ENCODE results near the gene FOXP3. TPM values are rescaled to one million over a fixed set of nuclear protein-coding genes. Genes with fewer than 3 reads are reported as not detected.

FOXP3 gene
- total RNA-seq, 1 experiment from 2014 or later = 0.68 TPM

GRCh38 chrX:49270249-49270921, 5.9 kb upstream of the FOXP3 start:
- H3K9me3 Mint-ChIP-seq = peaks cover 71 to 72% of the 10 kb centered on the region in 2 experiments
- peak overlapping the region; percentile 54 to 67 for H3K4me3 Mint-ChIP-seq
- H4K5ac ChIP-seq (ENCODE audit: insufficient read length, low read depth, low read length) = no peak overlapping the region
- H2BK120ac ChIP-seq (ENCODE audit: low read depth, low read length, poor library complexity, severe bottlenecking) = no peak overlapping the region
- no peak overlapping the region for H3K27ac Mint-ChIP-seq
- peaks cover 14 to 21% of the 10 kb centered on the region in 2 experiments for H3K4me1 Mint-ChIP-seq
- H3K9me3 ChIP-seq (ENCODE audit: control insufficient read depth, low read depth, low read length) = peaks cover 29% of the 10 kb centered on the region
- peak overlapping the region; percentile 29 for H3K4me2 ChIP-seq (ENCODE audit: insufficient read depth, insufficient read length, low read length)
- H2AK5ac ChIP-seq (ENCODE audit: insufficient read length, low read length) = no peak overlapping the region
- no peak overlapping the region for H3K27ac ChIP-seq (ENCODE audit: insufficient read length, low read depth, low read length)
- H3K23ac ChIP-seq (ENCODE audit: insufficient read length, low read depth, low read length) = no peak overlapping the region
- H3K79me2 ChIP-seq (ENCODE audit: insufficient read depth, low read length) = 0 out of 2 replicates have a peak, but pooled peaks cover 4% of the 10 kb centered on the region
- H3K27me3 ChIP-seq (ENCODE audit: insufficient read depth, low read length) = no peaks in the 10 kb centered on the region
- no peaks in the 10 kb centered on the region for H3K79me1 ChIP-seq (ENCODE audit: insufficient read depth, low read depth, low read length, poor library complexity, severe bottlenecking)
- H3K18ac ChIP-seq (ENCODE audit: insufficient read length, low read depth, low read length) = peak overlapping the region; percentile 90
- H2BK5ac ChIP-seq (ENCODE audit: insufficient read length, low read length) = no peak overlapping the region
- H3K14ac ChIP-seq (ENCODE audit: insufficient read depth, low read length) = peak overlapping the region; percentile 90
- no peak overlapping the region; the same call in 1 of the 2 replicates for H3K4ac ChIP-seq (ENCODE audit: low read depth, low read length)
- no peak overlapping the region for H2BK15ac ChIP-seq (ENCODE audit: low read depth, low read length)
- no peaks in the 10 kb centered on the region for H4K20me1 ChIP-seq (ENCODE audit: control insufficient read depth, insufficient read depth, insufficient read length)
- H3K9ac ChIP-seq (ENCODE audit: extremely low read depth, insufficient read length, low read length) = peak overlapping the region; percentile 52
- H3K36me3 Mint-ChIP-seq (ENCODE audit: insufficient read depth in 1 of 3, low read depth in 3 of 3) = peaks cover 13 to 26% (median 18%) of the 10 kb centered on the region in 3 experiments
- H2BK12ac ChIP-seq (ENCODE audit: insufficient read length, low read depth, low read length) = no peak overlapping the region
- H2AFZ ChIP-seq (ENCODE audit: low read length) = no peak overlapping the region
- no peak overlapping the region for H3K56ac ChIP-seq (ENCODE audit: insufficient read length, low read depth, low read length)
- no CpG with 5 or more reads among the region's 66 CpGs for WGBS (ENCODE audit: extremely low coverage, insufficient read length, low lambda C conversion rate)
- peak overlapping the region; percentile 60 for H4K91ac ChIP-seq (ENCODE audit: insufficient read length, low read depth, low read length)
- H3K4me1 ChIP-seq (ENCODE audit: insufficient read depth, low read length) = no peaks in the 10 kb centered on the region
- DNase-seq = no peak
- no peak overlapping the region for H2BK20ac ChIP-seq (ENCODE audit: low read depth, low read length, poor library complexity, severe bottlenecking)
- peaks cover 5% of the 10 kb centered on the region for H3K23me2 ChIP-seq (ENCODE audit: insufficient read length, low read depth, low read length, poor library complexity, severe bottlenecking)
- H4K8ac ChIP-seq (replicated peaks; ENCODE audit: insufficient read length, low read depth, low read length) = no peak overlapping the region
- H3K27me3 Mint-ChIP-seq (ENCODE audit: low read depth) = peaks cover 2% of the 10 kb centered on the region; the same call in 1 of the 2 replicates
- TF ChIP-seq CTCF (conservative IDR thresholded peaks at IDR 0.05) = no peak
- no peak overlapping the region for H3T11ph ChIP-seq (ENCODE audit: low read length)
